Ovary (tissue), 9 donors: ENCODE measurements around the gene BOLA1. TPM values are rescaled to one million over a fixed set of nuclear protein-coding genes. Genes with fewer than 3 reads are reported as not detected.

Source experiments
- DNase-seq, 5 donors: peaks; one replicate each; pipeline ENCODE4 v3.0.0-alpha.2; 2019 to 2020
- H3K27ac ChIP-seq, 2 donors: fragments of 200-600 bp; one replicate each; pipeline versions ENCODE4 v1.5.1 to v1.8.0; 2019 to 2022
- H3K27me3 ChIP-seq: fragments of 200-600 bp; one replicate; pipeline ENCODE4 v1.8.0; 2022
- H3K36me3 ChIP-seq: fragments of 200-600 bp; sonication (generic); one replicate; pipeline ENCODE4 v1.5.1; 2019
- H3K4me1 ChIP-seq: one replicate; pipeline ENCODE4 v1.8.1; 2013; ENCODE audit warnings: mild to moderate bottlenecking, moderate library complexity; ENCODE audit not compliant: insufficient read depth
- H3K4me3 ChIP-seq: fragments of 200-600 bp; sonication (generic); one replicate; pipeline ENCODE4 v1.5.1; 2017
- H3K9me3 ChIP-seq, 2 donors: fragments of 200-600 bp in 1 of 2; sonication (generic) in 1 of 2; one replicate each; pipeline versions ENCODE4 v1.5.1 to v1.8.1; 2013 to 2019; ENCODE audit warnings: mild to moderate bottlenecking in 1 of 2, moderate library complexity in 1 of 2
- EP300 ChIP-seq: sonication (generic); formaldehyde crosslinking; IDR thresholded peaks from one replicate; pipeline ENCODE4 v1.6.1; 2017; ENCODE audit warnings: antibody characterized with exemption
- POLR2A ChIP-seq: fragments of 450-650 bp; IDR thresholded peaks from one replicate; pipeline ENCODE4 v1.6.1; 2017; ENCODE audit warnings: antibody characterized with exemption, mild to moderate bottlenecking, moderate library complexity
- WGBS, 3 donors: extraction: QIAGEN DNeasy Blood & Tissue Kit in 1 of 3; methylation state at CpG; one replicate each; pipeline versions ENCODE4 v1.1.5 to v1.1.7; 2013 to 2017; 5-methylcytosine and 5-hydroxymethylcytosine counted together
- intact Hi-C, 4 donors: fragments of 100-400 bp; cut with DNase I; formaldehyde crosslinking; loops; one replicate each; pipeline versions ENCODE4 v1.11.0 to v1.15.1; 2022 to 2023
- polyA plus RNA-seq, 2 donors: library from polyadenylated mRNA; stranded (reverse); fragments of 200-250 nt in 1 of 2; fragments of 350-450 nt in 1 of 2; fragmentation: Illumina TruSeq in 1 of 2; extraction: RNeasy Lipid Tissue Mini Kit (QIAGEN cat#74804) in 1 of 2; gene quantifications; one replicate each; pipeline ENCODE4 v1.2.3, GENCODE V29; 2013 to 2014
- total RNA-seq, 7 donors: library from RNA; depleted of rRNA in 2 of 7; stranded (reverse); fragments of >200 nt in 2 of 7; fragmentation: NEBNext Ultra II Directional in 3 of 7; extraction: Animal tissue kit (Norgen Biotek cat#: 25700) in 3 of 7; gene quantifications; one replicate each; pipeline versions ENCODE4 v1.1.0 to v1.2.4, GENCODE V29; 2016 to 2023
- TF ChIP-seq, protein P1 (sequence below), 3 donors: fragments of 450-650 bp in 2 of 3; fragments of 200-600 bp in 1 of 3; IDR thresholded peaks; one replicate each; pipeline versions ENCODE4 v1.5.1 to v1.8.0; 2016 to 2022; ENCODE audit warnings: antibody characterized with exemption in 3 of 3, mild to moderate bottlenecking in 1 of 3
- donor health status: DM: no; HTN: no; CAD: no; lungs with moderate emphysema.
- donor health status: DM: no; HTN: no; CAD: no.
- donor health status: Bipolar disorder and iron deficiency.
- donor health status: DM: yes; HTN: yes; CAD: no.
- donor health status: DM: no; HTN: no; CAD: no.
- donor health status: DM: yes; HTN: yes; CAD: no.

BOLA1 gene
- total and polyA plus RNA-seq, 9 donors, result 11.6 to 36.5 (median 16.1) TPM

DNA sequence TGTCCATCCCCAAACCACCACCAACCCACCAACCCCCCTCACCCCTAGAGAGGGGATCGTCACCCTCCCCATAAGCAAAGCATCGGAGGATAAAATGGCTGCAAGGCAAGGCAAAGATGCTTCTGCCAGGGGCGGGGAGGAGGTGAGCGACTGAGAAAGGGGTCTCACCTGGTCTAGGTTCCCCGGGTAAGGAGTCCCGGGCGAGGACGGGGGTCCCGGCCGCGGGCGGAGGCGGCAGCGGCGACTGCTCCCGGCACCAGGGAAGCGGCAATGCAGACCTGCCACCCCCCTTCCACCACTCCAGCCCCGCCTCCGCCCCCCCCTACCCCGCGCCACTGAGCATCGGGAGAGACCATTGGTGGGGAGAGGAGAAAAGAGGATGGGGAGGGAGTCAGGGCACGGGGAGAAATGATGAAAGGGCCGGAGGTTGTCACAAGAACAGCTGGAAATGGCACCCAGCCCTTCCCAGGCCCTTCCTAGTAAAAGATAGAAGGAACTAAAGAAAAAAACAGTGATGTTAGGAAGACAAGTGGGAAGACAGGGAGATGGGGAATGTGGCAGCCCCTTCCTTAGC, 18.3 kb downstream of the BOLA1 start, which contains the start of gene SV2A:
TSS of gene SV2A (minus strand) at position 274 of the 574 bp plus-strand sequence. CDS start 4,004 bp downstream, outside the sequence.
- Histone ChIP-seq H3K4me3 (peak within 1 kb of the TSS; percentile 70), H3K4me1 (no peaks in the 10 kb centered on the region), H3K9me3 (no peaks in the 10 kb centered on the region), H3K27me3 (no peaks in the 10 kb centered on the region), H3K36me3 (no peaks in the 10 kb centered on the region), H3K27ac (no peak within 1 kb of the TSS)
- intact Hi-C loops, result no loop called here
- WGBS, 3 donors, result 1 to 2% (median 1%) methylated on average over 24 of the region's 24 CpGs
- no peak for TF ChIP-seq POLR2A
- TF ChIP-seq EP300, result no peak
- TF ChIP-seq, protein P1, sequence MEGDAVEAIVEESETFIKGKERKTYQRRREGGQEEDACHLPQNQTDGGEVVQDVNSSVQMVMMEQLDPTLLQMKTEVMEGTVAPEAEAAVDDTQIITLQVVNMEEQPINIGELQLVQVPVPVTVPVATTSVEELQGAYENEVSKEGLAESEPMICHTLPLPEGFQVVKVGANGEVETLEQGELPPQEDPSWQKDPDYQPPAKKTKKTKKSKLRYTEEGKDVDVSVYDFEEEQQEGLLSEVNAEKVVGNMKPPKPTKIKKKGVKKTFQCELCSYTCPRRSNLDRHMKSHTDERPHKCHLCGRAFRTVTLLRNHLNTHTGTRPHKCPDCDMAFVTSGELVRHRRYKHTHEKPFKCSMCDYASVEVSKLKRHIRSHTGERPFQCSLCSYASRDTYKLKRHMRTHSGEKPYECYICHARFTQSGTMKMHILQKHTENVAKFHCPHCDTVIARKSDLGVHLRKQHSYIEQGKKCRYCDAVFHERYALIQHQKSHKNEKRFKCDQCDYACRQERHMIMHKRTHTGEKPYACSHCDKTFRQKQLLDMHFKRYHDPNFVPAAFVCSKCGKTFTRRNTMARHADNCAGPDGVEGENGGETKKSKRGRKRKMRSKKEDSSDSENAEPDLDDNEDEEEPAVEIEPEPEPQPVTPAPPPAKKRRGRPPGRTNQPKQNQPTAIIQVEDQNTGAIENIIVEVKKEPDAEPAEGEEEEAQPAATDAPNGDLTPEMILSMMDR (IDR thresholded peaks at IDR 0.05), result no peak
- DNase-seq, result peak in 2 of 5 donors; percentile 49 to 61

DNA sequence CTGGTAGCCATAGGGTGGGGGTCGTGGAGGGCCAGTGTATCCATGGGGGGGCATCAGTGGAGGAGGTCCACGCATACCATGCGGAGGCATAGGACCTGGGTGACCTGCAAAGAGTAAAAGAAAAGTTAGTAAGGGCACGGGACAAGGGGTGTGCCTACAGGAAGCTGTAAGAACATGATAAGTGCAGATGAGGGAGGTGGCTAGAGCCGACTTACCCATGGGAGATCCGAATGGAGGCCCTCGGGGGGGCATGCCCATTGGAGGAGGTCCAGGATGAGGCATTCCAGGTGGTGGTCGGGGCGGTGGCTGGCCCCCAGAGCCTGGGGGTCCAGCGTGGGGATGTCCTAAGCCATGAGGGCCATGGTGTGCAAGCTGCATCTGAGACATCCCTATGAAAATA, 24.3 kb downstream of the BOLA1 start:
- intact Hi-C loops, result no loop called here
- 79 to 83% (median 80%) methylated on average over 10 of the region's 10 CpGs for WGBS, 3 donors
- DNase-seq, result no peak
- Histone ChIP-seq H3K27ac (no peak overlapping the region), H3K4me1 (peaks cover 16% of the 10 kb centered on the region), H3K9me3 (no peaks in the 10 kb centered on the region), H3K4me3 (no peak overlapping the region), H3K36me3 (no peaks in the 10 kb centered on the region), H3K27me3 (no peaks in the 10 kb centered on the region)
- TF ChIP-seq EP300, result no peak
- TF ChIP-seq, protein P1 (IDR thresholded peaks at IDR 0.05), result no peak
- TF ChIP-seq POLR2A, result no peak

DNA sequence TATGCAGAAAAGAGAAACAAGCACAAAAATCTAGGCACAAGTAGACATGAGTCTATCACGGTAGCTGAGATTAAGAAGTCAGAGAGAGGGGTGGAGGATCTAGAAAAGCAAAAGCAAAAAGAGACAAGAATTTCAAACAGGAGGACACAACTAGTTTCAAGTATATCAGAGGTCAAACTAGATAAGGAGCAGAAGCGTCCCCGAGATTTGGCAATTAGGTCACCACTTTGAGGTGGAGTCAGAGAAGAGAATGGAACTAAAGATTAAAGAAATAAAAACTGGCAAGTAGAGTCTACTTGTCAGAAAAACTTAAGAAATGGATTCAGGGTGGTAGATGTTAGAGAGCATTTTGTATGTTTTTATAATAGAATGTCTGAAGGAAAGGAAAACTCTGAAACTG, 26.0 kb downstream of the BOLA1 start:
- WGBS, 3 donors, result 66 to 84% (median 83%) methylated on average over 3 of the region's 3 CpGs
- no peak overlapping the region for H3K27ac ChIP-seq
- peaks cover 16% of the 10 kb centered on the region for H3K4me1 ChIP-seq
- no peak for DNase-seq
- TF ChIP-seq EP300 (no peak), POLR2A (no peak)
- TF ChIP-seq, protein P1 (IDR thresholded peaks at IDR 0.05), result no peak
- no peaks in the 10 kb centered on the region for H3K36me3 ChIP-seq
- intact Hi-C loops, result no loop called here
- H3K4me3 ChIP-seq, result no peak overlapping the region
- H3K27me3 ChIP-seq, result no peaks in the 10 kb centered on the region
- no peaks in the 10 kb centered on the region for H3K9me3 ChIP-seq

DNA sequence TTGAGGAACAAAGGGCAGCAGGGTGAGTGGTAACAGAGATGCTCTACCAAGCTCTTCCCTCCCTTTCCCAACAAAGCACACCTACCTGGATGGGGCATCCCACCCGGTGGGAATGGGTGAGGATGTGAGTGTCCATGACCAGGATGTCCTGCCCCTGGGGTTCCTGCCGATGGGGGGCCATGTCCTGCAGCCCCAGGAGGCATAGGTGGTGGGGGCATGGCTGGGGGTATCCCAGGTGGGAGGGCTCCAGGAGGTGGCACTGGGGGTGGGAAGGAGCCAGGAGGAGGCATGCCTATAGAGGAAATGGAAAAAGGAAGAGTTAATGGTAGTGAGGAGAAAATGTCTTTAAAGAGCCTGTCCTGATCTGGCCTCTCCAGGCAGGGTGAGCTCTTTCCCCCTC, 26.4 kb downstream of the BOLA1 start:
- 74 to 90% (median 79%) methylated on average over 2 of the region's 2 CpGs for WGBS, 3 donors
- TF ChIP-seq EP300, result no peak
- no peak for TF ChIP-seq POLR2A
- TF ChIP-seq, protein P1 (IDR thresholded peaks at IDR 0.05), result no peak
- DNase-seq, result no peak
- Histone ChIP-seq H3K36me3 (no peaks in the 10 kb centered on the region), H3K27ac (no peak overlapping the region), H3K9me3 (no peaks in the 10 kb centered on the region), H3K4me1 (peaks cover 16% of the 10 kb centered on the region), H3K4me3 (no peak overlapping the region), H3K27me3 (no peaks in the 10 kb centered on the region)
- intact Hi-C loops, result no loop called here
